Karpas-422 (cell line): ENCODE data around the gene GABRR3. TPM values are rescaled to one million over a fixed set of nuclear protein-coding genes. Genes with fewer than 3 reads are reported as not detected.

Experiments
- DNase-seq: peaks from one replicate; pipeline ENCODE4 v3.0.0-alpha.2; 2015
- H2AFZ ChIP-seq: fragments of 200-600 bp; sonication (generic); 2 replicates; pipeline ENCODE4 v1.6.1; 2014; ENCODE audit warnings: antibody characterized with exemption, low read length, mixed read lengths
- H3K27ac ChIP-seq: fragments of 200-600 bp; sonication (generic); 2 replicates; pipeline ENCODE4 v1.5.1; 2014; ENCODE audit warnings: mild to moderate bottlenecking, low read length, moderate library complexity
- H3K27me3 ChIP-seq: fragments of 200-600 bp; sonication (generic); 2 replicates; pipeline ENCODE4 v1.6.1; 2014; ENCODE audit warnings: low read length, mixed read lengths
- H3K36me3 ChIP-seq: fragments of 200-600 bp; sonication (generic); 2 replicates; pipeline ENCODE4 v1.6.1; 2014; ENCODE audit warnings: low read length, mixed read lengths; ENCODE audit not compliant: insufficient read depth
- H3K4me1 ChIP-seq: fragments of 200-600 bp; sonication (generic); 2 replicates; pipeline ENCODE4 v1.6.1; 2014; ENCODE audit warnings: mild to moderate bottlenecking, low read length, mixed read lengths
- H3K4me2 ChIP-seq: fragments of 200-600 bp; sonication (generic); 2 replicates; pipeline ENCODE4 v1.6.1; 2014; ENCODE audit warnings: low read length, low read depth, mild to moderate bottlenecking; ENCODE audit not compliant: poor library complexity, severe bottlenecking
- H3K4me3 ChIP-seq: fragments of 200-600 bp; sonication (generic); 2 replicates; pipeline ENCODE4 v1.5.1; 2014; ENCODE audit warnings: mild to moderate bottlenecking, antibody characterized with exemption, low read length, mixed read lengths
- H3K79me2 ChIP-seq: fragments of 200-600 bp; sonication (generic); 2 replicates; pipeline ENCODE4 v1.6.1; 2014; ENCODE audit warnings: mild to moderate bottlenecking, low read length, mixed read lengths
- H3K9ac ChIP-seq: fragments of 200-600 bp; sonication (generic); 2 replicates; pipeline ENCODE4 v1.6.0; 2014; ENCODE audit warnings: low read length
- H3K9me2 ChIP-seq: fragments of 200-600 bp; sonication (generic), shearing (Covaris generic); replicated peaks from 2 replicates; pipeline ENCODE4 v1.6.0; 2014; ENCODE audit warnings: mild to moderate bottlenecking, low read length, moderate library complexity; ENCODE audit not compliant: insufficient read depth
- H3K9me3 ChIP-seq: fragments of 300-700, 200-600 bp; sonication (generic); 2 replicates; pipeline ENCODE4 v1.6.1; 2014; ENCODE audit warnings: low read length, mixed read lengths
- H4K20me1 ChIP-seq: fragments of 200-600 bp; sonication (generic); 2 replicates; pipeline ENCODE4 v1.6.1; 2014; ENCODE audit warnings: mild to moderate bottlenecking, antibody characterized with exemption, low read length, low read depth; ENCODE audit not compliant: insufficient read depth
- total RNA-seq: library from RNA; depleted of rRNA; stranded (reverse); fragments of >200 nt; shearing (Covaris generic); gene quantifications from 2 replicates; pipeline ENCODE4 v1.2.3, GENCODE V29; 2014; ENCODE audit warnings: low replicate concordance

The GABRR3 gene
- total RNA-seq, 1 experiment from 2014 or later: not detected

- no peaks in the 10 kb centered on the region for H3K9me3 ChIP-seq
- no peaks in the 10 kb centered on the region for H3K4me1 ChIP-seq
- H3K4me3 ChIP-seq: no peak overlapping the region
- H3K36me3 ChIP-seq: no peaks in the 10 kb centered on the region
- no peak for DNase-seq
- H3K9me2 ChIP-seq: no peaks in the 10 kb centered on the region
- no peak overlapping the region for H3K9ac ChIP-seq
- H3K4me2 ChIP-seq: no peak overlapping the region
- H3K79me2 ChIP-seq: no peaks in the 10 kb centered on the region
- H4K20me1 ChIP-seq: no peaks in the 10 kb centered on the region
- H2AFZ ChIP-seq: no peak overlapping the region
- no peak overlapping the region for H3K27ac ChIP-seq
- no peaks in the 10 kb centered on the region for H3K27me3 ChIP-seq
Measured at GRCh38 chr3:98048586-98048985, 13.5 kb upstream of the GABRR3 start.

GRCh38 chr3:98041350-98041749 lies 6.2 kb upstream of the GABRR3 start:
- H3K9me2 ChIP-seq: no peaks in the 10 kb centered on the region
- no peak overlapping the region for H3K9ac ChIP-seq
- H2AFZ ChIP-seq: no peak overlapping the region
- no peaks in the 10 kb centered on the region for H4K20me1 ChIP-seq
- peaks cover 4% of the 10 kb centered on the region; the same call in 1 of the 2 replicates for H3K9me3 ChIP-seq
- H3K4me3 ChIP-seq: no peak overlapping the region
- H3K79me2 ChIP-seq: no peaks in the 10 kb centered on the region
- H3K4me1 ChIP-seq: no peaks in the 10 kb centered on the region
- no peaks in the 10 kb centered on the region for H3K27me3 ChIP-seq
- H3K27ac ChIP-seq: no peak overlapping the region
- peak; percentile 48 for DNase-seq
- H3K36me3 ChIP-seq: no peaks in the 10 kb centered on the region
- no peak overlapping the region for H3K4me2 ChIP-seq

- H3K9ac ChIP-seq: no peak overlapping the region
- DNase-seq: peak; percentile 91
- peak overlapping the region; percentile 78 for H2AFZ ChIP-seq
- no peaks in the 10 kb centered on the region for H3K36me3 ChIP-seq
- H3K4me3 ChIP-seq: peak overlapping the region; percentile 42; the same call in 1 of the 2 replicates
- peak overlapping the region; percentile 58 for H3K4me2 ChIP-seq
- no peaks in the 10 kb centered on the region for H4K20me1 ChIP-seq
- no peaks in the 10 kb centered on the region for H3K79me2 ChIP-seq
- H3K4me1 ChIP-seq: no peaks in the 10 kb centered on the region
- H3K27me3 ChIP-seq: no peaks in the 10 kb centered on the region
- peaks cover 4% of the 10 kb centered on the region; the same call in 1 of the 2 replicates for H3K9me3 ChIP-seq
- H3K27ac ChIP-seq: no peak overlapping the region
- no peaks in the 10 kb centered on the region for H3K9me2 ChIP-seq
Measured at GRCh38 chr3:98039322-98040024, 4.4 kb upstream of the GABRR3 start.

- no peaks in the 10 kb centered on the region for H3K27me3 ChIP-seq
Measured at GRCh38 chr3:98038876-98039275, 3.8 kb upstream of the GABRR3 start.

GRCh38 chr3:98038286-98038685 lies 3.2 kb upstream of the GABRR3 start:
- Histone ChIP-seq H3K4me1 (no peaks in the 10 kb centered on the region), H3K27me3 (no peaks in the 10 kb centered on the region), H2AFZ (0 out of 2 replicates have a peak overlapping the region, but pooled peaks have one; percentile 11), H3K79me2 (no peaks in the 10 kb centered on the region), H3K36me3 (no peaks in the 10 kb centered on the region), H3K9me2 (no peaks in the 10 kb centered on the region), H3K4me2 (no peak overlapping the region), H3K9me3 (peaks cover 4% of the 10 kb centered on the region; the same call in 1 of the 2 replicates), H3K4me3 (no peak overlapping the region), H3K9ac (no peak overlapping the region), H3K27ac (no peak overlapping the region), H4K20me1 (no peaks in the 10 kb centered on the region)
- no peak for DNase-seq

More at GRCh38 chr3:98038876-98039275, 3.8 kb upstream of the GABRR3 start:
- peak overlapping the region; percentile 42; the same call in 1 of the 2 replicates for H3K4me3 ChIP-seq
- peak overlapping the region; percentile 78 for H2AFZ ChIP-seq
- no peaks in the 10 kb centered on the region for H3K4me1 ChIP-seq
- no peak overlapping the region for H3K27ac ChIP-seq
- H3K79me2 ChIP-seq: no peaks in the 10 kb centered on the region
- H3K9ac ChIP-seq: no peak overlapping the region
- H3K4me2 ChIP-seq: peak overlapping the region; percentile 58
- H3K36me3 ChIP-seq: no peaks in the 10 kb centered on the region
- peaks cover 4% of the 10 kb centered on the region; the same call in 1 of the 2 replicates for H3K9me3 ChIP-seq
- no peak for DNase-seq
- no peaks in the 10 kb centered on the region for H3K9me2 ChIP-seq
- no peaks in the 10 kb centered on the region for H4K20me1 ChIP-seq

- no peaks in the 10 kb centered on the region for H3K4me1 ChIP-seq
- no peaks in the 10 kb centered on the region for H3K79me2 ChIP-seq
- H3K27me3 ChIP-seq: no peaks in the 10 kb centered on the region
- H2AFZ ChIP-seq: no peak overlapping the region
- H4K20me1 ChIP-seq: no peaks in the 10 kb centered on the region
- no peak overlapping the region for H3K4me2 ChIP-seq
- H3K9me2 ChIP-seq: no peaks in the 10 kb centered on the region
- no peak overlapping the region for H3K4me3 ChIP-seq
- DNase-seq: no peak
- H3K9ac ChIP-seq: no peak overlapping the region
- H3K27ac ChIP-seq: no peak overlapping the region
- no peaks in the 10 kb centered on the region for H3K9me3 ChIP-seq
- no peaks in the 10 kb centered on the region for H3K36me3 ChIP-seq
Measured at GRCh38 chr3:98034486-98034885, 629 bp downstream of the GABRR3 start.

GRCh38 chr3:98034036-98034435 lies 1.1 kb downstream of the GABRR3 start:
- H2AFZ ChIP-seq: no peak overlapping the region
- no peaks in the 10 kb centered on the region for H3K9me3 ChIP-seq
- no peak overlapping the region for H3K27ac ChIP-seq
- H3K4me3 ChIP-seq: no peak overlapping the region
- no peaks in the 10 kb centered on the region for H3K4me1 ChIP-seq
- no peaks in the 10 kb centered on the region for H3K9me2 ChIP-seq
- no peak overlapping the region for H3K9ac ChIP-seq
- H3K36me3 ChIP-seq: no peaks in the 10 kb centered on the region
- H4K20me1 ChIP-seq: no peaks in the 10 kb centered on the region
- H3K79me2 ChIP-seq: no peaks in the 10 kb centered on the region
- no peak overlapping the region for H3K4me2 ChIP-seq
- no peak for DNase-seq
- no peaks in the 10 kb centered on the region for H3K27me3 ChIP-seq

GRCh38 chr3:98032904-98033303 lies 2.2 kb downstream of the GABRR3 start:
- Histone ChIP-seq H3K9ac (no peak overlapping the region), H3K36me3 (no peaks in the 10 kb centered on the region), H3K79me2 (no peaks in the 10 kb centered on the region), H4K20me1 (no peaks in the 10 kb centered on the region), H3K4me2 (no peak overlapping the region), H3K27me3 (no peaks in the 10 kb centered on the region), H3K4me3 (no peak overlapping the region), H3K27ac (no peak overlapping the region), H3K4me1 (no peaks in the 10 kb centered on the region), H2AFZ (no peak overlapping the region), H3K9me2 (no peaks in the 10 kb centered on the region), H3K9me3 (no peaks in the 10 kb centered on the region)
- DNase-seq: no peak
